GM12875 (cell line): ENCODE measurements around the gene MFSD6.

Source experiments
- H3K4me3 ChIP-seq: one replicate; pipeline ENCODE4 v1.5.1; 2011; ENCODE audit warnings: low read depth, low read length, control low read depth
- CTCF ChIP-seq: IDR thresholded peaks from 2 replicates; pipeline ENCODE4 v1.5.1; 2011; ENCODE audit warnings: low read depth, mild to moderate bottlenecking, control low read depth, inconsistent platforms, low read length, moderate library complexity, borderline replicate concordance; ENCODE audit not compliant: insufficient read depth

Gene MFSD6

GRCh38 chr2:190477661-190478454 lies 69.7 kb downstream of the MFSD6 start:
- no peak overlapping the region for H3K4me3 ChIP-seq
- TF ChIP-seq CTCF: no peak

DNA sequence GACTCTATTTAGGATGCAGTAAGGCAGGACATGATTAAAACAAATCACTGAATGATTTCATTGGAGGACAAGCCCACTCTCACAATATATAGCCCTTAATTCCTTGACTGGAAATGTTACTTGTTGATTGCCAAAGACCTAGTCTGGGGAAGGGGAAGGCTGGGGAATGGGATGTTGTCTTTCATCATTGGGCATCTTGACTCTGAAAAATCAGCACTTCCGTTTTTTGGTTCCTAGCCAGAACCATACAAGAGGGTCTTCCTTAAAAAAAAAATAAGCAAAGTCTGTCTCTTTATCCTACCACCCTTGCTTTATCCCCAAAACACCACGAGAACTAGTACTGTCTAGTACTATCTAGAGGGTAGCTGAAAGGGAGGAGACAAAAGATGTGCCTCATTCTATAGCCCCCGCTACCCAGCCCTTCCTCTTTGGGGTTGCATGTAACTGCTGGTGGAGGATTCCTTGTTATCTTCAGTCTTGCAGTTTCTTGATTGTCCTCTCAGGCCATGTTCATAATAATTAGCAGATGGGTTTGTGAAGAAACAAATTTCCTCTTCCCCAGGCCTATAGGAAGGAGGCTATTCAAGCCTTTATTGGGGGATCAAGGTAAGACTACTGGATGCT lies 70.5 kb downstream of the MFSD6 start:
- no peak overlapping the region for H3K4me3 ChIP-seq
- TF ChIP-seq CTCF: no peak

GRCh38 chr2:190481339-190481738 lies 73.2 kb downstream of the MFSD6 start:
- TF ChIP-seq CTCF: no peak
- no peak overlapping the region for H3K4me3 ChIP-seq

DNA sequence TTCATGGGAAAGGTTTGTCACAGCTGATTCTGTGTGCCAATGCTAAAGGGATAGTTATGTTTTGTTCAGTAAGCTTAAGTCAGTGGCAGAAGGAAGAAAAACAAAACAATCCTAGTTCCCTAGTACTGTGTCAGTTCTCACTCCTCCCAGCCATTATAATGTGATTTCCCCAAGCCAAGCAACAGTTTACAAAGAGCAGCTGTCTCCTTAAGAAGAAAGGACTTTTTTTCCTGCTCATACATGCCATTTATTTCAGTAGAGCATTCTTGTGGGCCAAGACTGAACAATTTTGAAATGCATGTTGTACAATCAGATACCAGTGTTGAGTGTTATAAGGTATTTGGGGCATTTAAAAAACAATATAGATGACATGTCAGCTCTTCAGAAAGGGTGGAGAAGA lies 74.3 kb downstream of the MFSD6 start:
- H3K4me3 ChIP-seq: no peak overlapping the region
- TF ChIP-seq CTCF: no peak

DNA sequence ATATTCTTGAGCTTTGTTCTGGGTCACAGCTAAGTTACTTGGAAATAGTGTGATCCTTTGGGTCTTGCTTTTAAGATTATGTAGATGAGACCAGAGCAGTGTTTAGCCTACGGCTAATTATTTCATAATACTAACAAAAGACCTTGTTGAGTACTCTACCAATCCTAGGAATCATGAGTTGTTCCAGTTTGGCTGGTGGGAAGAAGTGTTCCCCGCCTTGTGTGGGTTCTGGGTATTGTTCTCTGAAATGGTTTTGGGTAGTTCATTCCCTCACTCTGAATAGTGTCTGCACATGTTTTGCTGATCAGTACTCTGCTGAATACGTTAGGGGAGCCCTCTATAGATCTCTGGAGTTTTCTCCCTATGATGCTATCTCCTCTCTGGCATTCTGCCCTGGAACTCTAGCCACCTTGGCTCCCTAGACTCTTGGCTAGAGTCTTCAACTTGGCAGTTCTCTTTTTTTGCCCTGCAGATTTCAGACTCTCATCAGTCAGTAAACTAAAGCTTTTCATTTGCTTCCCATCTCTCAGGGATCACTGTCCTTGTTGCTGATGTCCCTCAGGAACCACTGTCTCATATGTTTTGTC lies 78.0 kb downstream of the MFSD6 start:
- no peak for TF ChIP-seq CTCF
- no peak overlapping the region for H3K4me3 ChIP-seq

DNA sequence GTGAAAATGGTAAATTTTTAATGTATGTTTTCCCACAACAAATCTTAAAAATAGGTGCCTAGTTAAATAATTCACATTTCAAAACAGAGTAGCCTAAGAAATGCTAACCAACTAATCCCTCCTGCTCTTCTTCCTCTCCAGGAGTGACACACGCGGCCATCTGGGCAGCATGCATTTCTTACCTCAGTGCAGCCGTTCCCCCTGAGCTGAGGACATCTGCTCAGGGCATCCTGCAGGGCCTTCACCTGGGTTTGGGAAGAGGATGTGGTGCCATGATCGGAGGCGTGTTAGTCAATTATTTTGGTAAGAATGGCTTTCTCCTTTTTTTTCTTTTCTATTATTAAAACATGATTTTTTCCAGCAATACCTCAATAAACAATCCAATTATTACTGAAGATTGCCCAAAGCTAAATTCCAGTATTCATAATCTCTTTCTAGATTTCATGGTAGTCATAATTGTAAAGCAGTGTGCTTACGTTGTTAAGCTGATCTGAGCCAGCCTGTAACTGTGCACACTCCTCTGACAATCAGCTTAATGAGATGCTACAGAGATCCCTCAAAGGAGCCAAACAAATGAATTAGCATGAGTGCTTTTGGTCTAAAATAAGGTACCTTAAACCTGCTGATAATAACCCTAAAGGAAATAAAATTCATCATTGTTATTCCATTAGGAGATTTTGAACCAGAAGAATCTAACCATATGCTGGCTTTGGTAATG lies 80.5 kb downstream of the MFSD6 start:
- no peak for TF ChIP-seq CTCF
- no peak overlapping the region for H3K4me3 ChIP-seq
